HEK293T (cell line): ENCODE measurements around the gene KLHL29.
A peak's percentile ranks its signal among the peaks of the same experiment; 100 is the strongest.

Experiments
- CTCF ChIA-PET: fragments of 350-600 bp; formaldehyde crosslinking; extraction: SDS; loops from one replicate; lab custom pipeline; 2021; ENCODE audit warnings: antibody characterized with exemption, inconsistent platforms; lab: Yijun Ruan, JAX
- POLR2A ChIA-PET: fragments of 350-600 bp; formaldehyde crosslinking; extraction: SDS; loops from one replicate; lab custom pipeline; 2020; ENCODE audit warnings: antibody characterized with exemption, inconsistent platforms; lab: Yijun Ruan, JAX
- DNase-seq: peaks from one replicate; pipeline ENCODE4 v3.0.0; 2012; ENCODE audit warnings: mixed read lengths; ENCODE audit errors: extremely low spot score
- ARNT ChIP-seq: fragments of 450-650 bp; IDR thresholded peaks from 2 replicates; pipeline ENCODE4 v1.6.1; 2017; ENCODE audit warnings: mild to moderate bottlenecking
- BHLHE40 ChIP-seq: fragments of 450-650 bp; IDR thresholded peaks from 2 replicates; pipeline ENCODE4 v1.6.1; 2016; ENCODE audit warnings: mild to moderate bottlenecking, moderate library complexity, borderline replicate concordance
- CTBP1 ChIP-seq: fragments of 450-650 bp; IDR thresholded peaks from 2 replicates; pipeline ENCODE4 v1.6.1; 2016; ENCODE audit warnings: borderline replicate concordance
- ELF4 ChIP-seq: fragments of 450-650 bp; IDR thresholded peaks from 2 replicates; pipeline ENCODE4 v1.6.1; 2017; ENCODE audit warnings: antibody characterized with exemption
- FOXA1 ChIP-seq: fragments of 450-650 bp; IDR thresholded peaks from 2 replicates; pipeline ENCODE4 v1.6.1; 2016; ENCODE audit warnings: mild to moderate bottlenecking
- FOXK2 ChIP-seq: fragments of 450-650 bp; IDR thresholded peaks from 2 replicates; pipeline ENCODE4 v1.6.1; 2016; ENCODE audit warnings: mild to moderate bottlenecking
- FOXM1 ChIP-seq: fragments of 450-650 bp; IDR thresholded peaks from 2 replicates; pipeline ENCODE4 v1.6.1; 2017; ENCODE audit warnings: mild to moderate bottlenecking, borderline replicate concordance
- HDGF ChIP-seq: fragments of 450-650 bp; IDR thresholded peaks from 2 replicates; pipeline ENCODE4 v1.6.1; 2017; ENCODE audit warnings: antibody characterized with exemption, borderline replicate concordance
- L3MBTL2 ChIP-seq: fragments of 450-650 bp; conservative IDR thresholded peaks from 2 replicates; pipeline ENCODE4 v1.6.1; 2016; ENCODE audit warnings: mild to moderate bottlenecking
- LEF1 ChIP-seq: fragments of 450-650 bp; IDR thresholded peaks from 2 replicates; pipeline ENCODE4 v1.6.1; 2017; ENCODE audit warnings: mild to moderate bottlenecking, borderline replicate concordance
- NFRKB ChIP-seq: fragments of 450-650 bp; IDR thresholded peaks from 2 replicates; pipeline ENCODE4 v1.6.1; 2016; ENCODE audit warnings: mild to moderate bottlenecking, moderate library complexity
- SP1 ChIP-seq: fragments of 450-650 bp; IDR thresholded peaks from 2 replicates; pipeline ENCODE4 v1.6.1; 2017
- SUZ12 ChIP-seq: fragments of 450-650 bp; IDR thresholded peaks from 2 replicates; pipeline ENCODE4 v1.6.1; 2016; ENCODE audit warnings: mild to moderate bottlenecking
- TARDBP ChIP-seq: fragments of 450-650 bp; IDR thresholded peaks from 2 replicates; pipeline ENCODE4 v1.6.1; 2016
- ZNF384 ChIP-seq: fragments of 450-650 bp; IDR thresholded peaks from 2 replicates; pipeline ENCODE4 v1.6.1; 2016
- TF ChIP-seq, protein P1 (sequence below): fragments of 450-650 bp; IDR thresholded peaks from 2 replicates; pipeline ENCODE4 v1.6.1; 2016

KLHL29 gene

DNA sequence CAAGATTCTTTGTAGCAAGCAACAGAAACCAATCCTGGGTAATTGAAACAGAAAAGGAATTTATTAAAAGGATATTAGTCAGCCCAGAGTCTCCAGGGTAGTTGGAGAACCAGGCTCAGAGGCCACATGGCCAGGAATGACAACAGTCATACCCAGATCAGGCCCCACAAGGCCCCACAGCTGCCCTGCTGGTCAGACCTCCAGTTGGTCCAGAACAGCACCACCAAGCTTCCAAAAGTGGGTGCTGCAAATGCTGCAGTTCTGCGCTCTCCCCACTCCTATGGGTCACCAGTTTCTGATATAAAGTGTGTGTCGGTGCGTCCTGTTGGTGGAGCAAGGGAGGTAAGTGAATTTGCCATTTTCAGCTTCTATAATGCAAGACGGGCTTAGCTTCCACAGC, 29.9 kb downstream of the KLHL29 start:
- peak; percentile 25 for DNase-seq
- ChIA-PET POLR2A (no interaction called here), CTCF (interaction anchor here (0.6 to 1.2 kb wide), 2 partner anchors 11 to 41 kb away, joined by 4 to 6 read pairs; no protein-coding TSS in a partner anchor)
- TF ChIP-seq SP1 = no peak
- no peak for TF ChIP-seq NFRKB
- no peak for TF ChIP-seq HDGF
- no peak for TF ChIP-seq FOXM1
- TF ChIP-seq LEF1 = no peak
- TF ChIP-seq ELF4 = no peak
- no peak for TF ChIP-seq BHLHE40
- no peak for TF ChIP-seq ZNF384
- TF ChIP-seq ARNT = no peak
- no peak for TF ChIP-seq FOXK2
- TF ChIP-seq CTBP1 = no peak
- TF ChIP-seq, protein P1, sequence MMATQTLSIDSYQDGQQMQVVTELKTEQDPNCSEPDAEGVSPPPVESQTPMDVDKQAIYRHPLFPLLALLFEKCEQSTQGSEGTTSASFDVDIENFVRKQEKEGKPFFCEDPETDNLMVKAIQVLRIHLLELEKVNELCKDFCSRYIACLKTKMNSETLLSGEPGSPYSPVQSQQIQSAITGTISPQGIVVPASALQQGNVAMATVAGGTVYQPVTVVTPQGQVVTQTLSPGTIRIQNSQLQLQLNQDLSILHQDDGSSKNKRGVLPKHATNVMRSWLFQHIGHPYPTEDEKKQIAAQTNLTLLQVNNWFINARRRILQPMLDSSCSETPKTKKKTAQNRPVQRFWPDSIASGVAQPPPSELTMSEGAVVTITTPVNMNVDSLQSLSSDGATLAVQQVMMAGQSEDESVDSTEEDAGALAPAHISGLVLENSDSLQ = no peak
- TF ChIP-seq TARDBP = no peak
- TF ChIP-seq L3MBTL2 = no peak
- TF ChIP-seq SUZ12 = no peak

DNA sequence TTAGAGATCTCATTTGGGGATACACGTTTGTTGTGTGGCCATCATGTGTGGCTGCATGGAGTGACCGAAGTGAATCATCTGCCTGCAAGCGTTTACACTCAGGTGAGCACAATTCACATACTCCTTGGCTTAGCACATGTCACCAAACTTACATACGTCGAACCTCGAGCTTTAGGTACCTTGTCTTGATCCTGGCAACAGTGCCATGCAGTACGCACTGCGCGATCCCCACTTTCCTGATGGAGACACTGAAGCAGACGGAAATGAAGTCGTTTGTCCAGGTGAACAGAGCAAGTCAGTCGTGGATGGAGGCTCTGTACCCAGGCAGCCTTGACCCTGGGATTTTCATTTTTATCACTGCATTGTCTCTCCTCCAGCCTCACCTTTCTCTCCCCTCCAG, 32.3 kb downstream of the KLHL29 start:
- TF ChIP-seq ARNT (no peak), CTBP1 (no peak), ELF4 (no peak), FOXK2 (no peak), NFRKB (no peak), SP1 (no peak), ZNF384 (no peak), FOXA1 (no peak), LEF1 (no peak)
- TF ChIP-seq, protein P1 = no peak
- no peak for DNase-seq
- POLR2A ChIA-PET = no interaction called here
- CTCF ChIA-PET = no interaction called here

DNA sequence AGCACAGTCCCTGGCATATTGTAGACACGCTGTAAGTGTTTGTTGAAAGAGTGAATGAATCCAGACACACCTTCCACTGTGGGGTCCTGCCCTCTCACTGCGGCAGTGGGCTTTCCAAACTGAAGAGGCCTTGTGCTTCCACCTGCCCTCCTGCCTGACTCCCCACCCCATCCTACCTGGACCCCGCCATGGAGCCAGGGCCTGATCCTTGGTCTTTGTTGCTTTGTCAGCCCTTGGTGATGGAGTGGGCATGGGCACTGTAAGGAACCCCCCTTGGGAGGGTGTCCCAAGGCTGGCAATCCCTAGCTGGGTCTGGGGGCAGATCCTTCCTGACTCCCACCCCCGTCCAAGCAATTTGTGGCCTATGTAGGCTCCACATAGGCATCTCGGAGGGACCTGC, 33.1 kb downstream of the KLHL29 start:
- ChIA-PET CTCF (no interaction called here), POLR2A (no interaction called here)
- no peak for TF ChIP-seq NFRKB
- no peak for TF ChIP-seq SP1
- TF ChIP-seq TARDBP = no peak
- TF ChIP-seq ELF4 = no peak
- no peak for TF ChIP-seq CTBP1
- TF ChIP-seq SUZ12 = no peak
- no peak for DNase-seq

DNA sequence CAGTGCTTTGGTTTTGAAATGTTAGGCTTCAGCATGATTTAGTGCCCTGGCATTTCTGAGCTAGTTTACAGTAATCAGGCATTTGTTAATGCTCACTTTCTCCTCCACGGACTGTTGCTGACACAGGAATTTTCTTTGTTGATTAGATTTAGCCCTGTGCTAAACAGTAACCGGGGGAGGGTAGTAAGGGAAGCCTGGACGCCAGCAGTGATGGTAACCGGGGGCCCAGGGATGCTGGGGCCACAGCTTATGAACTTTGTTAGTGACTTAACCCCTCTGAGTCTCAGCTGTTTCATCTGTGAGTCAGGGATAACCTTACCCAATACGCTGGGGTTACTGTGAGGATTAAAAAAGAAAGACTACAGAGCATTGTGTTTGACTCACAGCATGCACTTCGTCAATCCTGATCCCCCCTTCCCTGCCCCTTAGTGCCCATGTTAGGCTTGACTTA, 33.5 kb downstream of the KLHL29 start:
- CTCF ChIA-PET = no interaction called here
- TF ChIP-seq ELF4 (no peak), CTBP1 (no peak), FOXM1 (no peak), NFRKB (no peak), SP1 (no peak)
- TF ChIP-seq, protein P1 = no peak
- POLR2A ChIA-PET = no interaction called here
- DNase-seq = no peak

DNA sequence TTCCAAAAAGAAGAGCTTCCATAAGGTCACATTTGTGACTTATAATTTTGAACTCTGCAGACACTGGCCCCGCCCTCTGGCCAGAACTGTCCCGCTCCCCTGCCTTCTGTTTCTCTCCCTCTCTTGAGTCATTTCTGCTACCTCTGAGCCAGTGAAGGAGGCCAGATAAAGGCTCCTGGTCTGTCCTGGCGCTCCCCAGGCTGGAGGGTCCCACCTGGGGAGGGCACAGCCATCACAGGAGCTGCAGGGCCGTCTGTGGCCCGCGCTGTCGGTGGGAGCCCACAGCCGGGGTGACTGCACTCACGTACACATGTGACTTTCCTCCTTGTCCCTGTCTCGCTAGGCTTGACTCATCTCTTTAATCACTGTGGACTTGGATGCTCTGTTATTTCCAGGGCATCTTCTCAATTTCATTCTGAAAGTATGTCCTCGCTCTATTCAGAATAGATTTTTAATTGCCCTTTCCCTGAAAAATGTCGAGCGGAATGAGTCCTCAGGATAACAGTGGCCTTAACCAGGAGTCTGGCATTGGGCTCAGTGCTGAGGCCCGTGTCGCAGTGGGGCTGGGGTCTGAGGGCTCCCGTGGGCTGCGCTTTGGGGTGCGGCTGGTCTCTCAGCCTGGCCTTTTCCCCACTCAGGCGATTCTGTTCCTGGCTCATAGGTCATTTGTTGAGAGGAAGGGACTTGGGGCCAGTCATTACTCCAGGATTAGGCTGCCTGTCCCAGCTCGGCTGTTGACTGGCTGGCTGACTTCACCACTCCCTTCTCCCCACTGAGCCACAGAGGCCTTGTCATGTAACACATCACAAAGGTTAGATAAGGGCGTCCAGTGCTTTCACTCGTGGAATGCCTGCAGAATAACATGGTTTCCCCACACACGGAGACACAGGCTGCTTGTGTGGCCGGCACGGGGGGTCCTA, 34.5 kb downstream of the KLHL29 start:
- TF ChIP-seq ZNF384 (no peak), HDGF (no peak), BHLHE40 (no peak), SUZ12 (no peak), LEF1 (no peak), FOXA1 (no peak), FOXM1 (no peak), FOXK2 (no peak), TARDBP (no peak), ELF4 (no peak), NFRKB (no peak), L3MBTL2 (no peak), CTBP1 (no peak), SP1 (no peak), ARNT (no peak)
- TF ChIP-seq, protein P1 = no peak
- ChIA-PET POLR2A (no interaction called here), CTCF (interaction anchor here (0.6 kb wide), 1 partner anchor 184 kb away, joined by 3 read pairs; no protein-coding TSS in a partner anchor)
- no peak for DNase-seq
